ENCODE measurements around the gene DCLK3. TPM values are rescaled to one million over a fixed set of nuclear protein-coding genes. Genes with fewer than 3 reads are reported as not detected.

DCLK3 gene
- total and polyA plus RNA-seq, 2 of the 8 experiments (the other 6 are each of a cell fraction or from before 2014, with no cell fraction given) = 0.27 to 0.63 TPM

DNA sequence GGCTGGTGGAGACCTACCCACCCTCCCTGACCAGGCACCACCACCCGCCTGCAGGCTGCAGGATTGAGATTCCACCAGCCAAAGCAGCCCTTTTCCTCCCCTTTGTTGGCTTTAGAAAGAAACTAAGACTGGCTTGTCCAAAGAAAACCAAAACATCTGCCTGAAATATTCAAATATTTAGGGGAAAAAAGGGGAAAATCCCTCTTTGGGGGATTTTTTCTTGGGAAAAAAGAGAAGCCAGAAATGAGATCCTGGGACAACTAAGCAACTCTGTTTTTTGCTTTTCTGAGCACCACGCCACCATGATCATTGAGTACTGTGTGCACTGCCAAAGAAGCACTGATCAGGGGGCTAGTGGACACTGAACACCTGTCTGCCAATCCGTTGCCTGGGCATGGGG is 2.6 kb downstream of the DCLK3 start:
- Histone ChIP-seq H2BK5ac (ENCODE audit: low read depth, low read length) (no peak overlapping the region), H2AK5ac (ENCODE audit: low read depth, low read length) (no peak overlapping the region), H3K14ac (ENCODE audit: insufficient read length) (no peak overlapping the region), H4K5ac (ENCODE audit: insufficient read length, low read depth, low read length) (no peak overlapping the region), H3K9ac (replicated peaks in 1 of 4; ENCODE audit: extremely low read depth in 1 of 4, low read depth in 3 of 4, low read length in 3 of 4) (no peak overlapping the region), H4K8ac (ENCODE audit: extremely low read depth, insufficient read depth, low read length) (no peak overlapping the region), H3K79me2 (ENCODE audit: control insufficient read depth in 1 of 2, insufficient read depth in 2 of 2, low read length in 2 of 2) (no peaks in the 10 kb centered on the region), H3K23ac (ENCODE audit: insufficient read length) (no peak overlapping the region), H3K4me1 (replicated peaks in 1 of 4; ENCODE audit: control insufficient read depth in 3 of 4, insufficient read depth in 4 of 4, low read length in 3 of 4) (peaks cover 0 to 7% (median 3%) of the 10 kb centered on the region in 4 experiments; a peak in 3 of 7 replicates), H2BK12ac (ENCODE audit: low read depth, low read length) (0 out of 2 replicates have a peak overlapping the region, but pooled peaks have one; percentile 80), H2BK120ac (replicated peaks; ENCODE audit: low read depth, low read length) (no peak overlapping the region), H2BK20ac (ENCODE audit: low read length) (no peak overlapping the region; the same call in 1 of the 2 replicates), H3K4ac (replicated peaks; ENCODE audit: insufficient read length, low read depth, low read length) (no peak overlapping the region), H3K27ac (ENCODE audit: low read depth, low read length) (no peak overlapping the region), H4K91ac (replicated peaks; ENCODE audit: insufficient read length, low read length) (no peak overlapping the region), H3K4me3 (ENCODE audit: extremely low read depth in 1 of 4, insufficient read depth in 2 of 4, low read depth in 3 of 4, low read length in 4 of 4) (no peak overlapping the region), H3K23me2 (ENCODE audit: low read depth, low read length) (peaks cover 7% of the 10 kb centered on the region; the same call in 1 of the 2 replicates), H3K36me3 (ENCODE audit: control insufficient read depth in 2 of 4, insufficient read depth in 4 of 4, low read length in 3 of 4) (no peaks in the 10 kb centered on the region), H3K9me3 (ENCODE audit: insufficient read depth in 2 of 2, low read depth in 1 of 2, low read length in 1 of 2) (no peaks in the 10 kb centered on the region), H2AFZ (ENCODE audit: low read length) (no peak overlapping the region), H4K20me1 (replicated peaks in 1 of 2; ENCODE audit: control insufficient read depth in 1 of 2, insufficient read depth in 2 of 2, low read length in 2 of 2) (no peaks in the 10 kb centered on the region), H3K18ac (ENCODE audit: extremely low read depth, low read length) (no peak overlapping the region), H3K27me3 (replicated peaks in 1 of 4; ENCODE audit: control insufficient read depth in 3 of 4, extremely low read depth in 1 of 4, insufficient read depth in 3 of 4, low read length in 3 of 4) (peaks cover 6 to 23% (median 21%) of the 10 kb centered on the region in 4 experiments), H3K56ac (replicated peaks; ENCODE audit: insufficient read length, low read depth, low read length) (no peak overlapping the region), H3K4me2 (ENCODE audit: insufficient read depth in 1 of 2, low read depth in 2 of 2, low read length in 2 of 2) (no peak overlapping the region), H3K79me1 (ENCODE audit: low read depth, low read length) (no peaks in the 10 kb centered on the region), H2BK15ac (ENCODE audit: low read length) (no peak overlapping the region)
- WGBS, 2 experiments (ENCODE audit: extremely low coverage in 1 of 2, insufficient coverage in 1 of 2, insufficient read length in 1 of 2, insufficient replicate concordance in 2 of 2, low coverage in 1 of 2, low lambda C conversion rate in 2 of 2, missing lambda C conversion rate in 1 of 2) = 85% methylated on average over 3 of the region's 3 CpGs; no CpG with 5 or more reads in 1 of the 2 experiments
- FAIRE-seq (no peak), DNase-seq (ENCODE audit: low read depth in 1 of 2, low spot score in 2 of 2) (no peak)
- ChIA-PET POLR2A (ENCODE audit: partially characterized antibody) (no interaction called here), CTCF (ENCODE audit: partially characterized antibody) (interaction anchor here (2.2 kb wide), 1 partner anchor 30 kb away, joined by 5 read pairs; no protein-coding TSS in a partner anchor)
- TF ChIP-seq SP4 (IDR thresholded peaks at IDR 0.05; ENCODE audit: low read length) = no peak
- TF ChIP-seq TBP (IDR thresholded peaks at IDR 0.05; ENCODE audit: low read depth, low read length) = no peak
- no peak for TF ChIP-seq NRF1 (IDR thresholded peaks at IDR 0.05; ENCODE audit: low read depth, low read length)
- no peak for TF ChIP-seq KDM5A (IDR thresholded peaks at IDR 0.05; ENCODE audit: low read length)
- TF ChIP-seq, protein P1, sequence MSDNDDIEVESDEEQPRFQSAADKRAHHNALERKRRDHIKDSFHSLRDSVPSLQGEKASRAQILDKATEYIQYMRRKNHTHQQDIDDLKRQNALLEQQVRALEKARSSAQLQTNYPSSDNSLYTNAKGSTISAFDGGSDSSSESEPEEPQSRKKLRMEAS (IDR thresholded peaks at IDR 0.05) = no peak
- no peak for TF ChIP-seq CEBPB (IDR thresholded peaks at IDR 0.05; ENCODE audit: low read depth, low read length)
- no peak for TF ChIP-seq BRCA1 (IDR thresholded peaks at IDR 0.05; ENCODE audit: low read depth, low read length)
- no peak for TF ChIP-seq POLR2A (IDR thresholded peaks at IDR 0.05; ENCODE audit: control extremely low read depth in 1 of 2, low read depth in 2 of 2, low read length in 2 of 2)
- TF ChIP-seq CBX8 (IDR thresholded peaks at IDR 0.05; ENCODE audit: borderline replicate concordance, low read depth, low read length) = no peak
- TF ChIP-seq ZNF274 (IDR thresholded peaks at IDR 0.05; ENCODE audit: borderline replicate concordance, extremely low read depth, low read length) = no peak
- TF ChIP-seq, protein P2, sequence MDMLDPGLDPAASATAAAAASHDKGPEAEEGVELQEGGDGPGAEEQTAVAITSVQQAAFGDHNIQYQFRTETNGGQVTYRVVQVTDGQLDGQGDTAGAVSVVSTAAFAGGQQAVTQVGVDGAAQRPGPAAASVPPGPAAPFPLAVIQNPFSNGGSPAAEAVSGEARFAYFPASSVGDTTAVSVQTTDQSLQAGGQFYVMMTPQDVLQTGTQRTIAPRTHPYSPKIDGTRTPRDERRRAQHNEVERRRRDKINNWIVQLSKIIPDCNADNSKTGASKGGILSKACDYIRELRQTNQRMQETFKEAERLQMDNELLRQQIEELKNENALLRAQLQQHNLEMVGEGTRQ (IDR thresholded peaks at IDR 0.05; ENCODE audit: low read length) = no peak
- no peak for TF ChIP-seq CHD1 (IDR thresholded peaks at IDR 0.05; ENCODE audit: low read depth, low read length)
- no peak for TF ChIP-seq TAF7 (optimal IDR thresholded peaks at IDR 0.05; ENCODE audit: borderline replicate concordance, low read depth, low read length)
- TF ChIP-seq SIN3A (conservative IDR thresholded peaks at IDR 0.05 in 1 of 2, IDR thresholded peaks at IDR 0.05 in 1 of 2; ENCODE audit: low read depth in 1 of 2, low read length in 2 of 2) = no peak
